ENCODE results near the gene GCA. TPM values are rescaled to one million over a fixed set of nuclear protein-coding genes. Genes with fewer than 3 reads are reported as not detected.

The GCA gene
- total and polyA plus RNA-seq, 4 donors: 9.7 to 45.2 (median 18.1) TPM

GRCh38 chr2:162317058-162317742 is 26.7 kb upstream of the GCA start:
- DNase-seq (ENCODE audit: low spot score): no peak
- no peaks in the 10 kb centered on the region for H3K9me3 ChIP-seq (ENCODE audit: control insufficient read depth in 4 of 4, low read length in 3 of 4)
- no peak for TF ChIP-seq RXRA (IDR thresholded peaks at IDR 0.05)
- TF ChIP-seq MAX (IDR thresholded peaks at IDR 0.05): no peak
- no peak for TF ChIP-seq RAD21 (IDR thresholded peaks at IDR 0.05)
- TF ChIP-seq YY1 (IDR thresholded peaks at IDR 0.05): no peak
- no peak for TF ChIP-seq JUND (IDR thresholded peaks at IDR 0.05)
- no peaks in the 10 kb centered on the region for H3K27me3 ChIP-seq (ENCODE audit: control insufficient read depth in 4 of 4, insufficient read depth in 4 of 4, low read length in 3 of 4)
- peak overlapping the region; percentile 89 to 98 for H3K9ac ChIP-seq (ENCODE audit: low read depth in 1 of 2, low read length in 2 of 2)
- no peaks in the 10 kb centered on the region for H3K36me3 ChIP-seq (ENCODE audit: control insufficient read depth in 4 of 4, insufficient read depth in 3 of 4, low read depth in 1 of 4, low read length in 3 of 4)
- peak overlapping the region; percentile 94 to 98 for H3K27ac ChIP-seq (ENCODE audit: low read depth in 1 of 2, low read length in 2 of 2)
- peaks cover 0 to 24% (median 13%) of the 10 kb centered on the region in 4 donors for H3K4me1 ChIP-seq (ENCODE audit: control insufficient read depth in 4 of 4, insufficient read depth in 4 of 4, low read length in 3 of 4)
- peak overlapping the region; percentile 89 to 94 (median 91) for H3K4me3 ChIP-seq (ENCODE audit: low read depth in 1 of 3, low read length in 3 of 3)
- 62% methylated on average over 3 of the region's 3 CpGs for WGBS

- Histone ChIP-seq H3K4me3 (ENCODE audit: low read depth in 1 of 3, low read length in 3 of 3) (peak overlapping the region; percentile 89 to 94 (median 91)), H3K27ac (ENCODE audit: low read depth in 1 of 2, low read length in 2 of 2) (peak overlapping the region; percentile 94 to 98), H3K4me1 (ENCODE audit: control insufficient read depth in 4 of 4, insufficient read depth in 4 of 4, low read length in 3 of 4) (peaks cover 0 to 24% (median 13%) of the 10 kb centered on the region in 4 donors), H3K27me3 (ENCODE audit: control insufficient read depth in 4 of 4, insufficient read depth in 4 of 4, low read length in 3 of 4) (no peaks in the 10 kb centered on the region), H3K36me3 (ENCODE audit: control insufficient read depth in 4 of 4, insufficient read depth in 3 of 4, low read depth in 1 of 4, low read length in 3 of 4) (no peaks in the 10 kb centered on the region), H3K9ac (ENCODE audit: low read depth in 1 of 2, low read length in 2 of 2) (peak overlapping the region; percentile 89 to 98), H3K9me3 (ENCODE audit: control insufficient read depth in 4 of 4, low read length in 3 of 4) (no peaks in the 10 kb centered on the region)
- WGBS: under 1% methylated on average over 16 of the region's 16 CpGs
- TF ChIP-seq HNF4A (conservative IDR thresholded peaks at IDR 0.05) (peak in 1 of 2 donors; percentile 33), EGR1 (IDR thresholded peaks at IDR 0.05; ENCODE audit: low read depth in 2 of 2) (no peak), REST (IDR thresholded peaks at IDR 0.05) (peak; percentile 46), CTCF (IDR thresholded peaks at IDR 0.05; ENCODE audit: low read depth, low read length, missing input control) (no peak), ZBTB33 (IDR thresholded peaks at IDR 0.05) (no peak)
- DNase-seq (ENCODE audit: low spot score): peak; percentile 47
Observed at GRCh38 chr2:162317861-162318327, 26.0 kb upstream of the GCA start.

All from liver (tissue), 9 donors.